ENCODE results near the gene TPP1. TPM values are rescaled to one million over a fixed set of nuclear protein-coding genes. Genes with fewer than 3 reads are reported as not detected.
A peak's percentile ranks its signal among the peaks of the same experiment; 100 is the strongest.

The TPP1 gene
- total and polyA plus RNA-seq, 9 of the 15 experiments (the other 6 are each of a cell fraction or from before 2014, with no cell fraction given) = 7.5 to 75.8 (median 15.7) TPM

- DNase-seq (ENCODE audit: extremely low read depth in 1 of 4, low spot score in 3 of 4) (no peak), FAIRE-seq (no peak), ATAC-seq (no peak; the same call in 2 of the 3 replicates)
- CTCF ChIA-PET (ENCODE audit: low intra/inter-chr PET ratio) = no interaction called here
- no peaks in the 10 kb centered on the region for H3K79me2 ChIP-seq (ENCODE audit: control insufficient read depth, insufficient read depth, low read length)
- H3K9me1 ChIP-seq (ENCODE audit: control insufficient read depth, insufficient read depth, low read length) = peaks cover 8% of the 10 kb centered on the region
- H3K4me3 ChIP-seq = no peak overlapping the region
- no TSS peak for BruUV-seq (replicated peaks)
- no peaks in the 10 kb centered on the region for H4K20me1 ChIP-seq (replicated peaks; ENCODE audit: control insufficient read depth, insufficient read depth, low read length)
- POLR2A ChIA-PET = interaction anchor here (0.6 to 1.1 kb wide), 2 partner anchors 15 to 88 kb away, joined by 3 to 4 read pairs; partner anchors contain the start of genes ARFIP2 and TIMM10B
- no peaks in the 10 kb centered on the region for H3K27me3 ChIP-seq (ENCODE audit: control insufficient read depth in 2 of 2, insufficient read depth in 2 of 2, low read length in 2 of 2)
- intact Hi-C loops (cut with micrococcal nuclease) (loop anchor here (2.0 kb wide), 2 partner anchors 33 to 39 kb away; partner anchors contain the start of genes ILK and RRP8), in situ Hi-C loops (cut with MboI) (no loop called here)
- peak overlapping the region in 1 of 2 experiments; percentile 37; a peak in 2 of 4 replicates for H3K9ac ChIP-seq (ENCODE audit: insufficient read depth in 1 of 2, low read depth in 2 of 2, low read length in 2 of 2)
- no peaks in the 10 kb centered on the region for H3K9me3 ChIP-seq (replicated peaks; ENCODE audit: control insufficient read depth, insufficient read depth, low read depth, low read length)
- H3K27ac ChIP-seq (ENCODE audit: extremely low read depth, low read depth, low read length) = peak overlapping the region; percentile 25; the same call in 1 of the 3 replicates
- WGBS (ENCODE audit: insufficient coverage, low coverage, missing lambda C conversion rate) = 24% methylated on average over 5 of the region's 5 CpGs
- peak overlapping the region; percentile 53 for H3K4me2 ChIP-seq (ENCODE audit: insufficient read depth, low read length)
- peak overlapping the region; percentile 46 for H2AFZ ChIP-seq (ENCODE audit: low read depth, low read length)
- H3K4me1 ChIP-seq (replicated peaks in 1 of 2; ENCODE audit: control insufficient read depth in 2 of 2, insufficient read depth in 2 of 2, low read length in 2 of 2) = peaks cover 32 to 45% of the 10 kb centered on the region in 2 experiments
- H3K36me3 ChIP-seq (ENCODE audit: control insufficient read depth, insufficient read depth, low read length) = no peaks in the 10 kb centered on the region
- TF ChIP-seq XRCC4 (IDR thresholded peaks at IDR 0.05; ENCODE audit: extremely low read depth, insufficient read depth, insufficient read length) (no peak), RERE (CRISPR knock-in tag; IDR thresholded peaks at IDR 0.05; ENCODE audit: borderline replicate concordance) (no peak), ZBTB26 (CRISPR knock-in tag; IDR thresholded peaks at IDR 0.05) (no peak), SOX6 (IDR thresholded peaks at IDR 0.05) (no peak), ELF2 (CRISPR knock-in tag; IDR thresholded peaks at IDR 0.05) (no peak), TAF9B (IDR thresholded peaks at IDR 0.05; ENCODE audit: partially characterized antibody) (no peak), TFE3 (CRISPR knock-in tag; IDR thresholded peaks at IDR 0.05) (no peak), NONO (IDR thresholded peaks at IDR 0.05; ENCODE audit: low read depth in 2 of 2, low read length in 1 of 2) (0 out of 4 replicates have a peak, but pooled peaks of 1 of the 2 experiments have one; percentile 28), IRF9 (tag; IDR thresholded peaks at IDR 0.05) (no peak), NR2C2 (CRISPR knock-in tag; IDR thresholded peaks at IDR 0.05) (no peak), NR2C2 (tag; IDR thresholded peaks at IDR 0.05) (no peak), ZNF184 (CRISPR knock-in tag; IDR thresholded peaks at IDR 0.05) (no peak), CTBP1 (IDR thresholded peaks at IDR 0.05; ENCODE audit: borderline replicate concordance) (no peak)
Observed at GRCh38 chr11:6569706-6570105, 49.5 kb downstream of the TPP1 start.

Measured in K562 (cell line).